GM12875 (cell line): ENCODE measurements around the gene XPC.

Experiments
- H3K4me3 ChIP-seq: one replicate; pipeline ENCODE4 v1.5.1; 2011; ENCODE audit warnings: low read depth, low read length, control low read depth
- TF ChIP-seq, protein P1 (sequence below): IDR thresholded peaks from 2 replicates; pipeline ENCODE4 v1.5.1; 2011; ENCODE audit warnings: low read depth, mild to moderate bottlenecking, control low read depth, inconsistent platforms, low read length, moderate library complexity, borderline replicate concordance; ENCODE audit not compliant: insufficient read depth

The XPC gene

GRCh38 chr3:14213066-14213774 lies 34.8 kb upstream of the XPC start:
- no peak overlapping the region for H3K4me3 ChIP-seq
- TF ChIP-seq, protein P1, sequence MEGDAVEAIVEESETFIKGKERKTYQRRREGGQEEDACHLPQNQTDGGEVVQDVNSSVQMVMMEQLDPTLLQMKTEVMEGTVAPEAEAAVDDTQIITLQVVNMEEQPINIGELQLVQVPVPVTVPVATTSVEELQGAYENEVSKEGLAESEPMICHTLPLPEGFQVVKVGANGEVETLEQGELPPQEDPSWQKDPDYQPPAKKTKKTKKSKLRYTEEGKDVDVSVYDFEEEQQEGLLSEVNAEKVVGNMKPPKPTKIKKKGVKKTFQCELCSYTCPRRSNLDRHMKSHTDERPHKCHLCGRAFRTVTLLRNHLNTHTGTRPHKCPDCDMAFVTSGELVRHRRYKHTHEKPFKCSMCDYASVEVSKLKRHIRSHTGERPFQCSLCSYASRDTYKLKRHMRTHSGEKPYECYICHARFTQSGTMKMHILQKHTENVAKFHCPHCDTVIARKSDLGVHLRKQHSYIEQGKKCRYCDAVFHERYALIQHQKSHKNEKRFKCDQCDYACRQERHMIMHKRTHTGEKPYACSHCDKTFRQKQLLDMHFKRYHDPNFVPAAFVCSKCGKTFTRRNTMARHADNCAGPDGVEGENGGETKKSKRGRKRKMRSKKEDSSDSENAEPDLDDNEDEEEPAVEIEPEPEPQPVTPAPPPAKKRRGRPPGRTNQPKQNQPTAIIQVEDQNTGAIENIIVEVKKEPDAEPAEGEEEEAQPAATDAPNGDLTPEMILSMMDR = no peak

DNA sequence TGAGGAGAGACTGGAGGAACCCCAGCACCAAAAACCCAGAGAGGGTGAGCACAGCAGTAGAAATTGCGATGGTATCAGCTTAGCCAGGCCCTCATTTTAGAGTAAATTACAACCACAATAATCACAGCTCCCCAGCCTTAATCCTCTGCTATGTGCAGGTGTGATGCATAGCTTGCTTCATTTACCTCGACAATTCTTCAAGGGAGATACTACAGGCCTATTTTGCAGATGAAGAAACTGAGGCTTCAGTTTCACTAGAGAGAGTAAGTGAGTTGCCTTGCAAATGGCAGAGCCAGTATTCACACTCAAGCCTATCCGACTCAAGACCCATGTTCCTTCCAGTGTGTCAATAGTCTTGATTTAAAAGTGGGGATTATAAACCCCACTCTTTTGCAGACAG lies 33.6 kb upstream of the XPC start:
- TF ChIP-seq, protein P1 = no peak
- H3K4me3 ChIP-seq = no peak overlapping the region

DNA sequence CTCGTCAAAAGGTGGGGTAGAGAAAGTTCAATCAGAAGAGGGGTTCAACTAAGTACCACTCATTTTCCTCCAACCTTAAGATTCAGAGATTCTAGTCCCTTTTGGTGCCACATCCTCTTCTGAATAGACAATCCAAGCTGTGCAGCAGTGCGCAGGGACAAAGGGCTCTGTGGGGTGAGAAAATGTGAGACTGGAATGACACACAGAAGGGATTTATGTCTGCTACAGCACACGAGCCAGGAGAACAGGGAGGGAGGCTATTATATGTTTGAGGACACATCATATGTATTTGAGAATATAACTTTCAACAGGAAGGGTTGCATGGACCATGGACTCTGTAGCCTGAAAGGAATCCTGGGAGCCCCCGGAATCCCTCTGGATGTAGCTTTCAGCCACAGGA lies 33.2 kb upstream of the XPC start:
- TF ChIP-seq, protein P1 = no peak
- no peak overlapping the region for H3K4me3 ChIP-seq

- H3K4me3 ChIP-seq = no peak overlapping the region
- TF ChIP-seq, protein P1 = no peak
Measured at GRCh38 chr3:14210843-14211594, 32.6 kb upstream of the XPC start.

DNA sequence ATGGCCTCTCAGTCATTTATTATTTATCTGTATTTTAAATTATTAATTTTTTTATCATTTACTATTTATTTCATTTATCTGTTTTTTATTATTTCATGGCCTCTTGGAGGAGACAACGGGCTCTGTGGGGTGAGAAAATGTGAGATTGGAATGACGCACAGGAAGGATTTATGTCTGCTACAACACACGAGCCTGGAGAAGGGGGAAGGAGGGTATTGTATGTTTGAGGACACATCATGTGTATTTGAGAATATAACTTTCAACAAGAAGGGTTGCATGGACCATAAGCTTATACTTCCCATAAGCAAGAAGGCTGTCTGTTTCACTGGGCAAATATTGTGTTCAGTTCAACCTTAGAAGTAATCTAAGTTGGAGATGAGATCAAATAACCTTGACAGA lies 31.9 kb upstream of the XPC start:
- H3K4me3 ChIP-seq = no peak overlapping the region
- TF ChIP-seq, protein P1 = no peak

DNA sequence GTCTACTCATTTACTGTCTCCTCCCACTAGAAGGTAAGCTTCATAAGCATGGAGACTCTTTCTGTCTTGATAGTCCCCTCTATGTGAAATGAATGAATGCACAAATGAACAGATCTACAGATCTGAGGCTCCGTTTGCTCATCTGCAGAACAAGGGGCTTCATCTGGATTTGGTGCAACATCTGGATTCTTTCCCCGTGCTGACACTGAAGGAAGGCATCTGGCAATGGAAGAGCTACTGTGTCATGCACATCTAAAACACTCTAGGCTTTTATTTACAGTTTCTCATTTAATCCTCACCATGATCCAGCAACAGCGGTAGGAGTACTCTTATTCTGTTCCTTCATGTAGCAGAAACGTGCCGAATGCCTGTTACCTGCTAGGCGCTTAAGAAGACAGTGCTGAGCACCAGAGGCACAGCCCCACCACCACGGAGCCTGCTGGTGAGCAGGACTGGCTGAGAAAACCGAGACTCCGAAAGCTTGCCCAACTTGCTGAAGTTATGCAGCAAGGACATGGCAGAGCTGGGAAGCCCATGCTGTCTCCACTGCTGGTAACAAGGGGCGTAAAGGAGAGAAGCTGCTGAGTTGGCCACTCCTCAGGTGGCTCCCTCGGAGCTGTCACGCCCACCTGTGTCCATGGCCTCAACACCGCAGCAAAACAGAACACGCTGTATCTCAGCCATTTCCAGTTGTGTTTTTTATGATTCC lies 31.3 kb upstream of the XPC start:
- no peak overlapping the region for H3K4me3 ChIP-seq
- TF ChIP-seq, protein P1 = no peak
